Activated T-cell treated with anti-CD3 and anti-CD28 coated beads for 4 hours (primary cell): ENCODE measurements around the gene EXD3.
A peak's percentile ranks its signal among the peaks of the same experiment; 100 is the strongest.
"Not testable (repeated sequence)": the region's sequence is repeated elsewhere in the genome, so short reads cannot be mapped to it uniquely, and the experiment has no call there.

Experiments used
- DNase-seq: peaks from one replicate; pipeline ENCODE4 v3.0.0-alpha.2; 2020

Gene EXD3

DNA sequence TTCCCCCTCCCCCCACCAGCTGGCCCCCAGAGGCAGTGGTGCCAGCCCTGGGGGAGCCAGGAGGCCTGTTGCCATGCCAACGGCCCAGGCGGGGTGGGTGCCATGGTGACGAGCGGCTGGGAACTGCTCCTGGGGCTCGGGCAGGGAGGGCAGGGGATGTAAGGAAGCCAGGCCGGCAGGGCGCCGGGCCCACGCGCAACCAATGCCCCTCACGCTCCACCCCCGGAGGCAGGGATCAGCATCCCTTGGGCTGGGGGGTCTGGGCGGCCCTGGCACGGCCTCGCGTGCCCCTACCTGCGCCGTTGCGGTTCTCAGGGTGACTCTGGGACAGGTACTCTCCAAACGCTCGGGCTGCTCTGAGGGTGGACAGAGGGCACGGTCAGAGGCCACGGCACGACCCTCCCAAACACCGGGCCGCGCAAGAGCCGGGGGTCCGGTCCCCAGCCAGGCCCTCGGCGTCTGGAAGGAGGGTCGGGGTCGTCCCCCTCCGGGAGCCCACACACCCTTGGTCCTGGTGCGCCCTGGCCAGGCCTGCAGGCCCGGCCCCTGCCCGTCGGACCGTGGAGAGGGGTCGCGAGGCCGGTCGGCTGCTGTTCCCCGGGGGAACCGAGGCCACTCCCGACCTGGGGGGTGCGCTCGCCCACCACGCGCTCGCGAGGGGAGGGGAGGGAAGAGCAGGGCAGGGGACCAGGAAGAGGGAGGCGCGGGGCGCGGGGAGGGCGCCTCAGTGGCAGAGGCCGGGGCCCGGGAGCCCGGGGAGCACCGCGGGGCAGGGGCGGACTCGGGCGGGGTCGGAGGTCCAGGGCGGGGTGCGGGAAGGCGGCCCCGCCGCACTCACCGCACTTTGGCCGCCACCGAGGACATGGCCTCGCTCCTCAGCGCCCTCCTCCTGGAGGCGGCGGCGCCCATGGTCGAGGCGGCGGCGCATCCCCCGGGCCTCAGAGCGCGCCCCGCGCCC, 35.5 kb upstream of the EXD3 start:
- no peak for DNase-seq

DNA sequence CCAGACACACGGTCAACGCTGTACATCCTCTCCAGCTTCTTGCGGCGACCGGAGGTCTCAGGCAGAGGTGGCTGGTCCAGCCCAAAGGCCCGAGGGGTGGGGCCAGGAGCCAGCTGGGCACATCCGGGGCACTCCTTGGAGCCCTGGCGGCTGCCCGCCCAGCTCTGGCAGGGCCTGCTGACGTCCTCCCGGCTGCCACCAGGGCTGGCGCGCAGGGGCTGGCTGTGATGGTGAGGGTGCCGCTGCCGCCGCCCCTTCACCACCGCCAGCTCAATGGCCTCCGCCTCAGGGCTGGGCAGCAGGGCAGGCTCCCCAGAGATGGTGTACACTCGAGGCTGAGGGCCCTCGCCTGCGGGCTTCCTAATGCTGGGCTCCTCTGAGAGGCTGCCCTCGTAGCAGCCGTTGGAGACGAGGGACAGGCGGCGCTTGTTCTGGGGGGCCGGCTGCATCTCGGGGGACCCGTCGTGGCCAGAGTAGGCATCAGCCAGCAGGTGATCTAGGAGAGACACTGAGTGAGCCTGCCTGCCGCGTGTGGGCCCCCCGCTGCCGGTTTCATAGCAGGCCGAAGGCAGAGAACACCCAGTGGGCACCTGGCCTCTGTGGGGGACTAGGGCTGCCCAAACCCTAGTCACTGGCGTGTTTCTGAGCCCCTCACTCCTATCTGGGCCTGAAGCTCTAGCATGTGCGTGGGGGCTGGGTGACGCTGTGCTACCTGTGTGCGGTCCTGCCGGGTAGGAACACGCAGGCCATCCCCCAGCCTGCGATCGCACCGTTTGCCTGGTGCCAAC, 34.6 kb upstream of the EXD3 start:
- no peak for DNase-seq

DNA sequence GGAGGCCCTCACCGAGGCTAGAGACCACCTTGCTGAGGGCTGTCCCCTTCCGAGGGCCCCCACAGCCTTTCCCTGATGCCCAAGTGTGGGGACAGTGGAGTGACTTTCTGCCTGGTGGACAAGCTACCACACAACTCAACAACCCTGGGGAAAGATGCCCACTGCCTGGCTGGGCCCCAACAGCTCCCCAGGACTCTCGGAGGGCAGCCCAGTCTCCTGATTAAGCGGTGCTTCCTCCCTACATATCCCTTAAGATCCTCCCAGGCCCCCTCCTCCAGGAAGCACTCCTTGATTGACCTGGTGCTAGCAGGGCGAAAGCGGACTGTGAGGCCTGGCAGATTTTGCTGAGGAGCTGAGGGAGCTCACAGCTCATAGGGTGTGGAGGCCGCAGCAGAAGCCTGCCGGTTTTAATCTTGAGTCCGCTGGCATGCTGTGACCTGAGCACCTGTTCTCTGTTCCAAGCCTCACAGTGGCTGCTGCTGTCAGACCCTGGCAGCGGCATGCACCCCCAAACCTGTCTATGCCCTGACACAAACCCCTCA, 34.0 kb upstream of the EXD3 start:
- no peak for DNase-seq

DNA sequence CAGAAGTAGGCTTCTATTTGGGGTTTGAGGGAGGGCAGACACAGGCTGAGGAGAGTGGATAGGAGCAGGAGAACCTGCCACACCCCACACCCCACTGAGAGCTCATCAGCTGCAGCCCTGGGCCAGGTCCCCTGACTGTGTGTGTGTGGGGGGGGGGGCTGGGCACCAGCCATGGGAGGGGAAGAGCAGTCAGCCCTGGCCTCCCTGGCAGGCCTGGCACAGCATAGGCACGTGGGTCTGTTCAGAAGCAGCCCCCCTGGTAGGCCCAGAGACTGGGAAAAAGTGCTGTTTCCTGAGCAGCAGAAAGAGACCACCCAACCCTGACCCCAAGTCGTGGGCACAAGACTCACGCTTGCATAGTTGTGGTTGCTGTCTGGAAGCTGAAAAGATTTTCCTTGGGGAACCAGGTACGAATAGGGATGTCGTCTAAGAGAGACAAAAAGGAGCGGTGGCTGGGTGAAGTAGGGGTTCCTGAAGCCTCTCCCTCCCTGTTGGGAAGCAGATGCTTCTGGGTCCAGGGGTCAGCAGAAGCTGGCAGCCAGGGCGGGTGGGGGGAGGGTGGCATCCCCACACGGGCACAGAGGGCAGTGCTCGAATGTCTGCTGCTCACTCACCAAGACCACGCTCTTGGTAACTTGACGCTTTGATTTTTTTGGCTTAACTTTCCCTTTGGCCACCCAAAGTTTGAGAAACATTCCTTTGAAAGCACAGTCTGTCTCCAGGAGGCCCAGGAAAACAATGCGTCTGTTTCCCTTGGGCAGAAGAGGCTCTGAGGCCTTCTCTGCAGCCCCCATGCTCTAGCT, 33.3 kb upstream of the EXD3 start:
- no peak for DNase-seq

DNA sequence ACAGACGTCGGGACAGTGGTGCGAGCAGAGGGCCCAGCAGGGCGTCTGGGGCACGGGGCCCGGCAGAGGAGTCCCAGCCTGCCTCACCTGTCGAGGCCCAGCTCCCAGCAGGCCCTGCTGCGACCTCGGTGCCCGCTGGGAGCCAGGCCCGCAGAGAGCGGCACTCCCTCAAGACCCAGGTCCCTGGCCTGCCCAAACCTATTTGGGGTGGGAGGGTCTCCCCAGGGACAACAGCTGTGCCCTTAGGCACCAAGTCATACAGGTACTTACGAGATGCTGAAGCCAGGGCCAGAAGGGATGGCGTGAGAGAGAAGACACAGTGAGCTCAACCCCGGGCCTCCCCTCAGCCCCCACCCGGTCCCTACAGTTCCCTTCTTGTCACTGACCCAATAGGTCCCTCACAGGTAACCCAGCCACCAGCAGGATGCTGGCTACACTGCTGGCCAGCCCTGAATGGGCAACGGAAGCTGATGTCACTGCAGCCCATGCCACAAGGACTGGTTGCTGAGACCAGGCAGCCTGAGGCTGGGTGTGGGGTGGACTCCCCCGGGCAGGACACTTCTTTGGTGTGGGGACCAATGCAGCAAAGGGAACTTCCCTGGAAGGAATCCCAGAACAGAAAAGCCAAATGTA, 32.5 kb upstream of the EXD3 start:
- DNase-seq: no peak

DNA sequence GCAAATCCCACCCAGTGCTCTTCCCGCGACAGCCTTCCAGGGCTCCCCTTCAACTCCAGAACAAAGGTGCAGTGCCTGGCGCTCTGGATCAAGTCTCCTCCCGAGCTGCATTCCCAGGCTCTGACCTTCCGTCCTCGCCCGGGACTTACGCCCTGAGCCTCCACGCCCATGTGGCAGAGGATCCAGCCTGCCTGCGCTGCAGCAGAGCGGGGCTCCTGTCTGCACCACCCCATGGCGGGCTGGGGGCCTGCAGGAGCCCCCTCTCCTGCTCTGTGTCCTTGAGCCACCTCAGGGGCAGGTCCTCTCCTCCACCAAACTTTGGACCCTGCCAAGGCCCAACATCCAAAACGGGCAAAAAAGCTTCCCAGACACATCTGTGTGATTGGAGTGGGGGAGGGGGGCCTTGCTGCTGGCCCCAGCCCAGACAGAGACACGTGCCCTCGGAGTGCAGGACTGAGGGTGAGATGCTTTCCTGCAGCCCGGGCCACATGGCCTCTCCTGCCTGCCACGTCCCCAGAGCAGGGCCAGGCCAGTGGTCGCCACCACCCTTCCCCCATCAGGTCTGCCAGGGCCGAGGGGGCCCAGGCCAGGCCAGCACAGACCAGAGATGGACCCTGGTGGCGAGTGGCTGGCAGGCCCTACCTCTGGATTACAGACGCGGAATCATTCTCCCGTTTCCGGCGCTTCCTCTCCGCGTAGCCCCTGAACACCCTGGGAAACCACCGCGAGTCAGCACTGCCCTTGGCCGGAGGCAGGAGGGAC, 31.8 kb upstream of the EXD3 start:
- no peak for DNase-seq

DNA sequence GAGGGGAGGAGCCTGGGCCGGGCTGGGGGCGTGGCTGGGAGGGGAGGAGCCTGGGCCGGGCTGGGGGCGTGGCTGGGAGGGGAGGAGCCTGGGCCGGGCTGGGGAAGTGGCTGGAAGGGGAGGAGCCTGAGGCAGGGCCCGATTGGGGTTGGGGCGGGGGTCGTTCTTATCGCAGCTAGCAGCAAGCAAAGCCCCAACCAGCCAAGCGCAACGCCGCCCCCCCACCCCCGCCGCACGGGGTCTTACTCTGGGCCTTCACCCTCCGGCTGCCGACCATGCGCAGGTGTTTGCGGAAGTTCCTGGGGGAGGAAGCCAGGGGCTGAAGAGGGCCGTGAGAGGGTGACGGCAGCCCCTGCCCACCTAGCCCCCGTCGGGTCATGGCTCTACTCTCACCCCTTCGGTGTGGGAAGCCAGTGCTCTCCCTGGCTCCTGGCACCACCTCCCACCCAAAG, 31.2 kb upstream of the EXD3 start:
- DNase-seq: no peak

DNA sequence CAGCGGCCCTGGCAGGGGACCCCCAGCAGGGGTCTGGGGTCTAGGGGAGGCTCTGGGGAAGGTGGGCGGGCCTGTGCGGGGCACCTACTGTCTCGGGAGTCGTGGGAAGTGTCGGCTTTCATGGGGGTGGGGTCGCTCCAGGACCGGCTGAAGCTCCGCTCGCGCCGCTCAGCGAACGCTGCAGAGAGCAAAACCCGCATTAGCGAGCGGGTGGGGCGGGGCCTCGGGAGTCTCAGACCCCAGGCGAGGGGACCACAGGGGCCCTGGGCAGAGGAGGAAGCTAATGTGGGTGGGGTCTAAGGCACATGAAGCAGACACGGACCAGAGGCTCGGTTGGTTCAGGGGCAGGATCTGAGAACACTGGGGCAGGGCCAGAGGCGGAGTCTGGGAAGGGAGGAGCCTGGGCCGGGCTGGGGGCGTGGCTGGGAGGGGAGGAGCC, 30.7 kb upstream of the EXD3 start:
- DNase-seq: no peak

DNA sequence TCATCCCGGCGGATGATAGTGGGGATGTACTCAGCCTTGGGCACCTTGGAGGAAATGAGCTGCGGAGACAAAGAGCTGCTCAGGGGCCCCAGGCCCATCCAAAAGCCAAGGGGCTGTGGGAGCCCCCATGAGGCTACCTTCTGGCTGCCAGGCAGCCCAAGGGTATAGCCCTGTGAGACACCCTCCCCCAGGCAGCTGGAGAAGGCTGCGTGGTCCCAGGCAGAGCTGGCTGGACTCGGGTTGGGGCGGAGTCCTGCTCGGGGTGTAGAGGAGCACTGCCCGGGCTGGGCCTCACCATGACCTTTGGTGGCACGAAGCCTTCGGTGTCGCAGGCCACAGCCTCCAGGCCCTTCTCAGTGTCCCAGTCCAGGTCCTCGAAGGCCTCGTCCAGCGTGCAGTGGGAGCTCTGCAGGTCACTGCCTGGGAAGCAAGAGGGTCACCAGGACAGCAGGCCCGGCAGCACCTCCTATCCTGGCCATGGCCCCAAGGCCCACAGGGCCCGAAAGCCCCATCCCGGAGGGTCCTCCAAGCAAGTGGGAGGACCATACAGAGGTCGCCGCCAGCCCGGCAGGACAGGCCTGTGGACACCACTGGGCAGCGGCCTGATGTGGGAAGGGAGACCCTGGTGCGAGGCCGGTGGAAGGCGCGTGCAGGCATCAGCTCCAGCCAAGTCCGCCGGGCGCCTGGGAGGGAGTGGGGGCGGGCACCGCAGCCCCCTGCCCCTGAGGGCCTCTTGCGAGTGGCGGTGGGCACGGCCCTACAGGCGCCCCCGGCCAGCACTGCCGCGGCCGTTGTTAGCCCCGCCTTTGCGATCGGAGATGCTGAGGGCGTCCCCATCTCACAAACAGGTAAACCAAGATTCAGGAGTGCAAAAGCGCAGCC, 30.0 kb upstream of the EXD3 start:
- no peak for DNase-seq

DNA sequence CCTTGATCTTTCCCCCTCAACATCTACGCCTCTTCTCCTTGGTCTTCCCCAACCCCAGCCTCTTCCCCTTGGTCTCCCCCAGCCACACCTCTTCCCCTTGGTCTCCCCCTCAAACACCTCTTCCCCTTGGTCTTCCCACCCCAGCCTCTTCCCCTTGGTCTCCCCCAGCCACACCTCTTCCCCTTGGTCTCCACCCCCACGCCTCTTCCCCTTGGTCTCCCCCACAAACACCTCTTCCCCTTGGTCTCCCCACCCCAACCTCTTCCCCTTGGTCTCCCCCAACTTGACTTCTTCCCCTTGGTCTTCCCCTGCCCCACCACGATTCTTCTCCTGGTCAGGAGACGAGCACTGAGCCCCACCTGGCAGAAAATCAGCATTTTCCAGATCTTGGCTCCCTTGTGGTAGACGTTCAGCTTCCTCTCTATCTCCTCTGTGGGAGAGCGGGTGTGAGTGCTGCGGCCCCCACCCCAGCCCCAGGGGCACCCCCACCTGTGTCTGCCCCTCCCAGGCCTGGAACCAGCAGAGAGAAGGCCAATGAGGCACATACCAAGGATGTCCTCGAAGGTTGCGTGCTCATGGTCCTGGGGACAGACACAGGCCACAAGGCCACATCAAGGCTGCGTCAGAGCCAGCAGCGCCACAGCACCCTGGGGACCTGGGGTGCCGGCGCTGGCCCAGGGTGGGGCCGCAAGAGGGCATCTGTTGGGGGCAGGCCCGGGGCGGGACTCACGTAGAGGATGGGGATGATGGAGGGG, 29.2 kb upstream of the EXD3 start:
- no peak for DNase-seq

DNA sequence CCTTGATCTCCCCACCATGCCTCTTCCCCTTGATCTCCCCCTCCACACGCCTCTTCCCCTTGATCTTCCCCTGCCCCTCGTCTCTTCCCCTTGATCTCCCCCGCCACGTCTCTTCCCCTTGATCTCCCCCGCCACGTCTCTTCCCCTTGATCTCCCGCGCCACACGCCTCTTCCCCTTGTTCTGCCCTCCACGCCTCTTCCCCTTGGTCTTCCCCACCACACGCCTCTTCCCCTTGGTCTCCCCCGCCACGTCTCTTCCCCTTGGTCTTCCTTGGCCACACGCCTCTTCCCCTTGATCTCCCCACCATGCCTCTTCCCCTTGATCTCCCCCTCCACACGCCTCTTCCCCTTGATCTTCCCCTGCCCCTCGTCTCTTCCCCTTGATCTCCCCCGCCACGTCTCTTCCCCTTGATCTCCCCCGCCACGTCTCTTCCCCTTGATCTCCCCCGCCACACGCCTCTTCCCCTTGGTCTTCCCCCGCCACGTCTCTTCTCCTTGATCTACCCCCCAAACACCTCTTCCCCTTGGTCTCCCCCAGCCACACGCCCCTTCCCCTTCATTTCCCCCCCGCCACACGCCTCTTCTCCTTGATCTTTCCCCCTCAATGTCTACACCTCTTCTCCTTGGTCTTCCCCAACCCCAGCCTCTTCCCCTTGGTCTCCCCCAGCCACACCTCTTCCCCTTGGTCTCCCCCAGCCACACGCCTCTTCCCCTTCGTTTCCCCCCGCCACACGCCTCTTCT, 28.5 kb upstream of the EXD3 start:
- DNase-seq: not testable (repeated sequence)

DNA sequence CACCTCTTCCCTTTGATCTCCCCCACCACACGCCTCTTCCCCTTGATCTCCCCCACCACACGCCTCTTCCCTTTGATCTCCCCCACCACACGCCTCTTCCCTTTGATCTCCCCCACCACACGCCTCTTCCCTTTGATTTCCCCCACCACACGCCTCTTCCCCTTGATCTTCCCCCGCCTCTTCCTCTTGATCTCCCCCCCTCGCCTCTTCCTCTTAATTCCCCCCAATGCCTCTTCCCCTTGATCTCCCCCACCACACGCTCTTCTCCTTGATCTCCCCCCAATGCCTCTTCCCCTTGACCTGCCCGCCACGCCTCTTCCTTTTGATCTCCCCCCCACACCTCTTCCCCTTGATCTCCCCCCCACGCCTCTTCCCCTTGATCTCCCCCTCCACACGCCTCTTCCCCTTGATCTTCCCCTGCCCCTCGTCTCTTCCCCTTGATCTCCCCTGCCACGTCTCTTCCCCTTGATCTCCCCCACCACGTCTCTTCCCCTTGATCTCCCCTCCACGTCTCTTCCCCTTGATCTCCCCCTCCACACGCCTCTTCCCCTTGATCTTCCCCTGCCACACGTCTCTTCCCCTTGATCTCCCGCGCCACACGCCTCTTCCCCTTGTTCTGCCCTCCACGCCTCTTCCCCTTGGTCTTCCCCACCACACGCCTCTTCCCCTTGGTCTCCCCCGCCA, 27.7 kb upstream of the EXD3 start:
- peak; percentile 42 for DNase-seq

DNA sequence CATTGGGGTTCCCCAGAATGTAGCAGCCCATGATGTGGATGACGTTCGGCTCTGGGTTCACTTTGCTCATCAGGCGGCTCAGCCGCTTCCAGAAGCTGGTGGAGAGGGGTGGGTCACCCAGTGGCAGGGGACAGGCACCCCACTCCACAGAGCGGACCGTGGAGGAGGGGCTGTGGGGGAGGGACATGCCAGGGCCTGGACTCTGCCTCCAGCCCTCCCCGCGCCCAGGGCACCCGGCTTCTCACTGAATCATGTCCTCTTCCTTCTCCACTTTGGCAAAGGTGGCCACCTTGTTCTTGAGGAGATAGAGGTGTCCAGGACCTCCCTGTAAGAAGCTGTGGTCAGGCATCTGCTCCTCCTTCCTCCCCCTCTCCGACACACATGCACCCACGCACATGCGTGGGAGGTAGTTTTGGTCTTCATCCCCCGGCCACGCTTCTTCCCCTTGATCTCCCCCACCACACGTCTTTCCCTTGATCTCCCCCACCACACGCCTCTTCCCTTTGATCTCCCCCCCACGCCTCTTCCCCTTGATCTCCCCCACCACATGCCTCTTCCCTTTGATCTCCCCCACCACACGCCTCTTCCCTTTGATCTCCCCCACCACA, 27.1 kb upstream of the EXD3 start:
- peak; percentile 63 for DNase-seq

DNA sequence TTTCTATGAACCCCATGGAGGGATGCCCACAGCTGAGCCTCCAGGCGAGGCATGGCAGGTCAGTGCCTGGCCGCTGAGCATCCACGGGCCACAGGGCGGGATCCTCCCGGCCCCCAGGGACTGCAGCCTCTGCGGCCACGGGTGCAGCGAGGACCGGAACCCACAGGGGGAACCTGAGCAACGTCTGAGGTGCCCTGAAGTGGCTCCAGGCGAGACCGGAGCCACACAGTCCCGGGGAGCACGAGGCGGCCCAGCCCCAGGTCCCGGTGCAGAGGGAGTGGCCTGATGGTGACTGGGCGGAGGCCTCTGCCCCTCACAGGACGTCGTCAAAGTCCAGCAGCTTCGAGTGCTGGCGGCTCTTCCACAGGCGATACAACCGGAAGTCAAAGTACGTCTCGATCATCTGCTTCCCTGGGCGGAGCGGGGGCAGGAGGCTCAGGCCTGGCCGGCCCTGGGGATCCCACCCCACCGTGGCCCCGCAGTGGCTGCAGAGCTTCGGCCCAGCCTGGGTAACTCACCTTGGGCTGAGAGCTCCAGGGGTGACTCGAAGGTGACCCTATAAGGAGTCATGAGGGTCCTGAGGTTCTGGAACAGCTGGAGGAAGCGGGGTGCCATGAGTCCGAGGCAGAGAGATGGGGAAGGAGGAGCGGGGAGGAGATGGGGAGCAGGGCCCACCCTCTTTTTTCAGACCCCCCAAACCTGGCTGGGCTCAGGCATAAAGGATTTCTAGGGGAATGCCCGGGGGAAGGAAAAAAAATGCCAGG, 26.3 kb upstream of the EXD3 start:
- no peak for DNase-seq

DNA sequence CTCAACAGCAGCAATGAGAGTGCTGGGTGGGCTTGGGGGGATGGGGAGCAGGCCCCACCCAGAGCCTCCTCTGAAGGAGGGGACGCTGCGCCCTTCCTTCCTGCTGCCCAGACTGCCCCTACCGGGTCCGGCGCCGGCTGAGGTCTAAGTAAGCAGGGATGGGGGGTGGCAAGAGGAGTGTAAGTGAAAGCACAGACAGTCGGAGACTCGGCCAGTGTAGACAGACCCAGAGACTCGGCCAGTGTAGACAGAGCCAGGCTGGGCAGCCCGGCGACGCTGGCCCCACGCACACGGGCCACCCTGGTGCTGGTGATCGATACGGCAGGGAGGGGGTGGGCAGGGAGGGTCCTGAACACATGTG, 25.6 kb upstream of the EXD3 start:
- DNase-seq: no peak

DNA sequence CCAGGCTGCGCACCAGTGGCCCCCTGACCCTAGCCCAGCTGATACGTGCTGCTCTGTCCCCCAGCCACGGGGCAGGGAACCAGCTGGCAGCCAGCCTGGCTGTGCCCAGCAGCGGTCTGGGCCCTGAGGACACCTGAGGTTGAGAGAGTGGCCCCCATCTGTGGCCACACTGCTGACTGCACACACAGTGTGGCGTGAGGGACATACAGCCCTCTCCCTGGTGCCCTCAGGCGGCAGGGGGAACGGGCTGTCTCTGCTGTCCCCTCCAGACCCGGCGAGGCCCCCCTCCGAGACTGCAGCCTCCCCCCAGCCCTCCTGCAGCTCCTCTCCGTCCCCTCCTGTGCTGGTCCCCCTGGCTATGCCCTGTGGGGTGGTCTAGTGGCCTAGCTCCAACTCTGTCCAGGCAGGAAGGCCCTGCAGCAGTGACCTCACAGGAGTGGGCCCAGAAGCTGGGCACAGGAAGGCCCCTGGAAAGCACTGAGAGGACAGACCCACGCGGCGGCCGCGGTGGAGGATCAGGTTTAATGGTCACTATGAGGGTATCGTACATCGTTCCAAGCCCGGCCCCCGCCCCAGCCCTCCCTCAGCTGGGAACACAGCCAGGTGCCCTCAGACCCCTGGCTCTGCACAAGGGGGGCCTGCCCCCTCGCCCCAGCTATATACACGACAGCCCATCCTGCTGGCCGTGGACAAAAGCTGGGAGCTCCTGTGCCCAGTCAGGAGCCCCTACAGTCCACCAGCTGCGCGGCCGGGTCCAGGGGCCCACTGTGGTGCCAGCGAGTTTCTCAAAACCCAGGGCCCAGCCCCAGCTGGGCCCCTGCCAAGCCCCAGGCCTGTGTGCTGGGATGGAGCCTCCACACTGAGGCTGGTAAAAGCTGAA, 25.0 kb upstream of the EXD3 start:
- no peak for DNase-seq
